SU-DHL-6 (cell line): ENCODE measurements around the gene LHX2.

Source experiments
- CTCF ChIP-seq: fragments of 200-600 bp; sonication (generic); IDR thresholded peaks from one replicate; pipeline ENCODE4 v1.5.1; 2017; ENCODE audit warnings: antibody characterized with exemption, mild to moderate bottlenecking, low read length, moderate library complexity; ENCODE audit not compliant: insufficient read depth, poor library complexity, severe bottlenecking
- EZH2phosphoT487 ChIP-seq: fragments of 200-600 bp; sonication (generic), shearing (Covaris generic); conservative IDR thresholded peaks from 2 replicates; pipeline ENCODE4 v1.6.1; 2018; ENCODE audit warnings: mild to moderate bottlenecking, antibody characterized with exemption, low read length, moderate library complexity, mixed read lengths

GRCh38 chr9:124052401-124052800, 40.8 kb downstream of the LHX2 start:
- TF ChIP-seq CTCF (no peak), EZH2phosphoT487 (no peak)
